LNCaP clone FGC (cell line): ENCODE results near the gene ALLC.

ENCODE experiments used
- DNase-seq: peaks from one replicate; pipeline ENCODE4 v3.0.0-alpha.2; 2011; ENCODE audit warnings: low read depth
- H3K4me3 ChIP-seq: 2 replicates; pipeline ENCODE4 v1.5.1; 2011; ENCODE audit warnings: mild to moderate bottlenecking, low read depth, low read length, control low read depth
- CTCF ChIP-seq: IDR thresholded peaks from 2 replicates; pipeline ENCODE4 v1.5.1; 2012; ENCODE audit warnings: mild to moderate bottlenecking; ENCODE audit not compliant: control insufficient read depth, insufficient read depth; ENCODE audit errors: extremely low read depth

Gene ALLC

DNA sequence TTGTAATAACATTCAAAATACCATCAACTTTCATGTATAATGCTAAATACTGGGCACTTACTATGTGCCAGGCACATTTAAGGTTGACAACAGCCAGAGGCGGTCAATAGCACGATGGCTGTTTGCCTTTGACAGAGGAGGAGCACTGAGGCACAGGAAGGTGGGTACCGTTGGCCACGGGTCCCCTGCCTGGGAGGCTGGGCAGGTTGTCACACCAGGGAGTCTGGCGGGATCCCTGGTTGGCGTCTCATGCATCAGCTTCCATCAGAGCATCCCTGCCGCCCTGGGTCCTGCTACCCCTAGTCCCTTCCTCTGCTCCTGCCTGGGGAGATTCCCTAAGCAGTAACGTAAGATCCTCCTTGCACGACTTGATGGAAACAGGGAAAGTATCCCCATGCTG, 19.4 kb downstream of the ALLC start:
- no peak for DNase-seq
- TF ChIP-seq CTCF, result no peak
- no peak overlapping the region for H3K4me3 ChIP-seq

DNA sequence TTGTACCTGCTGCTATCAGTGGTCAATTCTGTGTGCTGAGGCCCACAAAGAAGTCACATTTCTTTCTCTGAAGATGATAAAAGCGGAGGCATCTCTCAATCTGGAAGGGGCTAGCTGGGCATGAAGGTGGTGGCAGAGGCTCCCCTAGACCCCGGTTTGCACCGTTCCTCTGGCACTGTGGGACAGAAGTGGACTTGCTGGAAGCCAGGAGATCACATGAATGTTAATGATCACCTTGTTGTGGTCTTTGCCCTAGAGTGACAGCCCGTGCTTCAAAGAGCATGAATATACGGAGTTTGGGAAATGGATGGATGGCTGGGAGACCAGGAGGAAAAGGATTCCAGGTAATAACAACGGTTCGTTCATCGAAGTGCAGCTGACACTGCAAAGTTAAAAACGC, 20.2 kb downstream of the ALLC start:
- DNase-seq, result no peak
- no peak for TF ChIP-seq CTCF
- no peak overlapping the region for H3K4me3 ChIP-seq

DNA sequence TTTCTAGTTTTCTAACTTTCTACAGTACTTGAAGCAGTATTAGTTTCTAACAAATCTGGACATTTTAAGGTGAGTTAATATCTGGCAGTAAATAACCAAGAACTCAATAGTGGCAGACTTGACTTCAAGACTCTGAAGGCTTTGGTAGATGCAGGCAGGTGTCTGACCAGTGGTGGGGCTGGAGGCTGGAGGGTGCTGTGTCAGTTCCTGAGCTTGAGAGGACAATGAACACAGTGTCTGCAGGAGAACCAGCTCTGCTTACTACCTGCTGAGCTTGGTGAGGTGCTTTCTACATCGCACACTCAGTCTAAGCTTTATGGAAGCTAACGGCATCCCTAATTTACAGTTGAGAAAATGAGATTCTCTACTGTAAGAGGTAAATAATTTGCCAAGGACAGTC, 21.2 kb downstream of the ALLC start:
- DNase-seq, result no peak
- no peak for TF ChIP-seq CTCF
- no peak overlapping the region for H3K4me3 ChIP-seq

DNA sequence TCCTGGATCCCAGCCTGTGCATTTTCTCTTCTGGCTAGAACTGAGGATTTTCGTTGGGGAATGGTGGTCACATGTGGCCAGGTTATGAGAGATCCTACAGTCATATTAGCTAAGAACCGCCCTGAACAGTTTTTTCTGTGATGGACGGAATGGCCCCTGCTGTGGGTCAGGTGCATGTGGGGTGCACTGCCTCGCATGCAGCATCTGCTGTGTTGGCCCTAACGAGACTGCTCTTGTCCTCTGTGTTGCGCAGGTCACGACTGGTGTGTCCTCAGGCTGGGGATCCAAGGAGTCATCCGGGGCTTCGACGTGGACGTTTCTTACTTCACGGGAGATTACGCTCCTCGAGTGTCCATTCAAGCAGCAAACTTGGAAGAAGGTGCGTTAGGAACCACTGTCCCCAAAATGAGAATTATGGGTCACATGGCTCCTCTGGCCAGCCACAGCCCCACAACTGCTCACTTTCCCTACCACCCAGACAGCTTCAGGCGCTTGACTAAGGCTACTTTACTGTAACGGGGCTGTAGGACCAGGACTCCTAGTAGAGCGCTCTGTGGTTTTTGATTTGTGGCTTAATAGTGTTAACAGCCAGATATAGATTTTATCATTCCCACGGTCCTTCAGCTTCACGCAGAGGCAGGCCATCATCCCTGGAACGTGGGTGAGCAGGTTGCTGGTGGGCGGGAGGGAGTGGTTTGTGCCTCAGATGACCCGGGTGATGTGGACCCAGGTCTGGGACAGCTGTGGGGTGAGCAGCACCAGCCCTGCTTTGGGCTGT, 21.8 kb downstream of the ALLC start:
- no peak for TF ChIP-seq CTCF
- no peak for DNase-seq
- no peak overlapping the region for H3K4me3 ChIP-seq

GRCh38 chr2:3680548-3681345, 22.7 kb downstream of the ALLC start:
- H3K4me3 ChIP-seq, result no peak overlapping the region
- TF ChIP-seq CTCF, result no peak
- DNase-seq, result no peak

DNA sequence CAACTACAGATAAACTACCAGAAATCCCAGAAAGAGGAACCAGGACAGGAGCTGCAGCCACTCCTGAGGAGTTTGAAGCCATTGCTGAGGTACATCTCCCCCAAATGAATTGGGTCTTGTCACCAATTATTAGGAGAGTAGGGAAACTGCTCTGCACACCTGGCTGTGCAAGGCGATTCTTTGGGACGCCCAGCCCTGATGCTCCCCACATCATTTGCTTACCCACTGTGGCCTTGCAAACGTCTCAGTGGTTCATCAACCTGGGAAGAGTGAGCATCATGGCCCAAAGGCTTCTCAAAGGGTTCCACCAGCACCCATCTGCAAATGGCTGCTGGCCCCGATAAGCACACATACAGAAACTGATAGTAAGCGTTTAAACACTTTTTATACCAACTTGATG, 23.6 kb downstream of the ALLC start:
- no peak for DNase-seq
- TF ChIP-seq CTCF, result no peak
- H3K4me3 ChIP-seq, result no peak overlapping the region
